Measurements from ENCODE around the gene PLA2G3. TPM values are rescaled to one million over a fixed set of nuclear protein-coding genes. Genes with fewer than 3 reads are reported as not detected.
A peak's percentile ranks its signal among the peaks of the same experiment; 100 is the strongest.

PLA2G3 gene
- total and polyA plus RNA-seq, 12 donors: 0.09 TPM; not detected in 11

- H3K27me3 ChIP-seq: no peaks in the 10 kb centered on the region
- peak in 5 of 7 donors; percentile 35 to 72 (median 50) for DNase-seq
- H3K36me3 ChIP-seq (replicated peaks in 1 of 2): no peaks in the 10 kb centered on the region
- no peaks in the 10 kb centered on the region for H3K9me3 ChIP-seq (replicated peaks in 1 of 3)
- 72 to 89% (median 78%) methylated on average over 2 of the region's 2 CpGs for WGBS, 4 donors
- H3K4me3 ChIP-seq: no peak overlapping the region
- no peak overlapping the region for H3K27ac ChIP-seq
- no peak for TF ChIP-seq POLR2A (IDR thresholded peaks at IDR 0.05)
- TF ChIP-seq CTCF (IDR thresholded peaks at IDR 0.05): no peak
- intact Hi-C loops (cut with DNase I): no loop called here
- no peaks in the 10 kb centered on the region for H3K4me1 ChIP-seq (replicated peaks in 1 of 2)
Measured at GRCh38 chr22:31130873-31131272, 9.4 kb downstream of the PLA2G3 start.

GRCh38 chr22:31128156-31128555, 12.2 kb downstream of the PLA2G3 start:
- H3K36me3 ChIP-seq (replicated peaks in 1 of 2): no peaks in the 10 kb centered on the region
- no peak for TF ChIP-seq POLR2A (IDR thresholded peaks at IDR 0.05)
- no peak for TF ChIP-seq CTCF (IDR thresholded peaks at IDR 0.05)
- no peak overlapping the region for H3K4me3 ChIP-seq
- no peak overlapping the region for H3K27ac ChIP-seq
- peaks cover 0 to 1% of the 10 kb centered on the region in 2 donors for H3K4me1 ChIP-seq (replicated peaks in 1 of 2)
- 80 to 90% (median 87%) methylated on average over 5 to 7 of the region's 7 CpGs for WGBS, 4 donors
- no peaks in the 10 kb centered on the region for H3K9me3 ChIP-seq (replicated peaks in 1 of 3)
- intact Hi-C loops (cut with DNase I): no loop called here
- DNase-seq: no peak
- H3K27me3 ChIP-seq: no peaks in the 10 kb centered on the region

- Histone ChIP-seq H3K9me3 (replicated peaks in 1 of 3) (no peaks in the 10 kb centered on the region), H3K27me3 (no peaks in the 10 kb centered on the region), H3K27ac (no peak overlapping the region), H3K4me1 (replicated peaks in 1 of 2) (peaks cover 8 to 10% of the 10 kb centered on the region in 2 donors), H3K4me3 (no peak overlapping the region), H3K36me3 (replicated peaks in 1 of 2) (no peaks in the 10 kb centered on the region)
- DNase-seq: no peak
- intact Hi-C loops (cut with DNase I): no loop called here
- 59 to 70% (median 61%) methylated on average over 15 to 19 of the region's 19 CpGs for WGBS, 4 donors
- TF ChIP-seq CTCF (IDR thresholded peaks at IDR 0.05): no peak
- no peak for TF ChIP-seq POLR2A (IDR thresholded peaks at IDR 0.05)
Measured at GRCh38 chr22:31127181-31127772, 13.0 kb downstream of the PLA2G3 start.

GRCh38 chr22:31126869-31127175, 13.5 kb downstream of the PLA2G3 start:
- Histone ChIP-seq H3K36me3 (replicated peaks in 1 of 2) (no peaks in the 10 kb centered on the region), H3K27ac (no peak overlapping the region), H3K4me3 (no peak overlapping the region), H3K4me1 (replicated peaks in 1 of 2) (peaks cover 12 to 15% of the 10 kb centered on the region in 2 donors), H3K9me3 (replicated peaks in 1 of 3) (no peaks in the 10 kb centered on the region), H3K27me3 (no peaks in the 10 kb centered on the region)
- WGBS, 4 donors: 80 to 87% (median 83%) methylated on average over 8 to 13 of the region's 13 CpGs
- intact Hi-C loops (cut with DNase I): no loop called here
- TF ChIP-seq CTCF (IDR thresholded peaks at IDR 0.05) (no peak), POLR2A (IDR thresholded peaks at IDR 0.05) (no peak)
- no peak for DNase-seq

Data from adrenal gland (tissue), 12 donors.